Activated T-cell treated with anti-CD3 and anti-CD28 coated beads, Interleukin-2, amount 50 U/mL, for 1 hour (primary cell): Measurements from ENCODE around the gene HNF1A.
"Not testable (repeated sequence)": the region's sequence is repeated elsewhere in the genome, so short reads cannot be mapped to it uniquely, and the experiment has no call there.

Experiments used
- DNase-seq: peaks from one replicate; pipeline ENCODE4 v3.0.0-alpha.2; 2020

The HNF1A gene

DNA sequence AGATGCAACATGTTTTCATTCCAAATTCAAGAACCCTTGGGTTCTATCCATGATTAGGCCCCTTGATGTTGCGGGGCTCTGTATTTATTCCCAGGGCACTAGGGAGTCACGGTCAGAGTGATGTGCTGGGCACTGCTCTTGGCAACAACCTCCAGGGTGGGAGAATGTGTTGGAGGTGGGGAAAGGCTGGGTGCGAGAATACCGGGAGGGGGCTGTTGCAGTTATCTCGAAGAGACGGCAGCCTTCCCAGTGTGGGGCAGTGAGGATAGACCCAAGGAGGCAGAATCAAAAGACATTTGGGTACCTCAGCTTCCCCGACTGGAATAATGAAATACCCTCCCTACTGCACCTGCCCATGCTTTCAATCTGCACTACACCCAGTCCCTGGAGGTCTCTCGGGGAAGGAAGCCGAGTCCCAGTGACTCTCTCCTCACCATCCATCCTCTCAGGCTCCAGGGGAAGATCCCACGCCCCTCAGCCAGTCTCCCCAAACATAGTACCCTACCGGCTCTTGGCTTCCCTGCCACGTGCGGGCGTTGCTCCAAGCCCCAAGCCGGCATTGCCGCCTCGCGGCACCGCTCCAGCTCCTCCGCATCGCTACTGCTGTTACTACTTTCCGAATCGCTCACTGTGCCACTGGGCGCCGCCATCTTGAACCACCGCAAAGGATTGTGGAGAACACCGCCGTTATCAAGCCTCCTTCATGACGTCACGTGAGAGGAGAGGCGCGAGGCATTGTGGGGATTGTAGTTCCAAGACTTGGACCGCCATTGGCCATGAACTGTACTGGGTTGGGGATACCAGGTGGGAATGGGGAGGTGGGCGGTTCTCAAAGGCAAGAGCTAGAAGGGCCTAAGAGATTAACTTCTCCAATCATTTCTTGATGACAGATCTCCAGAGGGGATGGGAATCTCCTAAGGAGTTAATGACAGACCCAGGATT, 37.8 kb downstream of the HNF1A start, which contains the start of gene C12orf43:
TSS of gene C12orf43 (minus strand) at position 663 of the 942 bp plus-strand sequence. CDS start at position 650, 13 bp downstream.
- DNase-seq = peak; percentile 90

DNA sequence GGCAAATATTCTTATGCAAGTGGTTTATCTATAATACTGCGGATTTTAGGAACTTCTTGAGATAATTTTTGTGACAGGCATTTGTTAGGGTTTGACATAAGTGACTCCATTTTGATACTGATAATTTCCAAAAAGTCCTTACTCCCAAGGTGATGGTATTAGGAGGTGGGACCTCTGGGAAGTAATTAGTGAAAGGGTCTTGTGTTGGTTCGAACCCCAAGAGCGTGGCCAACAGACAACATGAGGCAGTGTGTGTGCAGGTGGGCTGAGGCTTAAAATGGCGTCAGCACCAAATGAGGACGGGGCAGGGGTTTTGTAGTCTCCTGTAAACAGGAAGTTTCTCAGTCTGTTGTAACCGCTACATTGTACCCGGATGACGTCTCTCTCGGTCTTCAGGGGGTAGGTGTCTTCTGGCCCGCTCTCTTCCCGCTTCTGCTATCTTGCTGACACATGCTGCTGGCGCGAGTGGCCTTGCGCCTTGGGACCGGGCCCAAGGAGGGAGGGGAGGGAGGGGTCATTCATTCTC, 39.7 kb downstream of the HNF1A start:
- no peak for DNase-seq

DNA sequence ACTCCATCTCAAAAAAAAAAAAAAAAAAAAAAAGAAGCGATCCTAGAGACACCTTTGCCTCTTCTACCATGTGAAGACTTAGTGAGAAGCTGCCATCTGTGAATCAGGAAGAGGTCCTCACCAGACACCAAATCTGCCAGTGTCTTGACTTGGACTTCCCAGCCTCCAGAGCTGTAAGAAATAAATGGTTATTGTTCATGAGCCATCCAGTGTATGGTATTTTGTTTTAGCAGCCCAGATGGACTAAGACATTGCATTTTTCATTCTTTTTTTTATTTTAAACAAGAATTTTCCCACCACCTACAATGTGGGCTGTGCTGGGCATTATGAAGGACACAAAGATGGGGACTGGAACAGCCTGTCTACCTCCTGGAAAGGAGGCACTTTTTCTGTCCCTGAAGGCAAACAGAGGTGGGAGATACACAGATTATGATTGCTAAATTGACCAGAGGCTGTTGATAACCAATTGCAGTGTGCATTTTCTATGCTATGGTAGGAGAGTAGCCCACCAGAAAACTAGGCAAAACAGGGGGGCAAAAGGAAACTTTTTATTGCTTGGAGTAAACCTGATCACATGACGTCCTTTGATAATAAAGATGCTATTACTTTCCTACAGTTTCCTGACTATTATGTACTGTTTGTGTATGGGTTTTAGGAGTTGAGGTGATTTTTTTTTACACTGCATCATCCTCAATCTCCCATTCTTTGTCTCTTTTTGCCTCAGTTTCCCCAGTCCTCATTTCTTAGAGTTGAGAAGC, 40.7 kb downstream of the HNF1A start:
- DNase-seq = no peak

DNA sequence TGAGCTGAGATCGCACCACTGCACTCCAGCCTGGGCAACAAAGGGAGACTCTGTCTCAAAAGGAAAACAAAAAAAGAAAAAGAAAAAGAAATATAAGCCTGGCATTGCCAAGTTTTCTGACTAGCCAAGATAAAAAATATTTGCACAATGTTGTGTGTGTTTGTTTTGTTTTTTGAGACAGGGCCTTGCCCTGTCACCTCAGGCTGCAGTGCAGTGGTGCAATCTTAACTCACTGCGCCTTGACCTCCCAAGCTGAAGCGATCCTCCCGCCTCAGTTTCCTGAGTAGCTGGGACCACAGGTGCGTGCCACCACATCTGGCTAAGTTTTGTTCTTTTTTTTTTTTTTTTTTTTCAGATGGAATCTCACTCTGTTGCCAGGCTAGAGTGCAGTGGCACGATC, 43.4 kb downstream of the HNF1A start:
- no peak for DNase-seq

DNA sequence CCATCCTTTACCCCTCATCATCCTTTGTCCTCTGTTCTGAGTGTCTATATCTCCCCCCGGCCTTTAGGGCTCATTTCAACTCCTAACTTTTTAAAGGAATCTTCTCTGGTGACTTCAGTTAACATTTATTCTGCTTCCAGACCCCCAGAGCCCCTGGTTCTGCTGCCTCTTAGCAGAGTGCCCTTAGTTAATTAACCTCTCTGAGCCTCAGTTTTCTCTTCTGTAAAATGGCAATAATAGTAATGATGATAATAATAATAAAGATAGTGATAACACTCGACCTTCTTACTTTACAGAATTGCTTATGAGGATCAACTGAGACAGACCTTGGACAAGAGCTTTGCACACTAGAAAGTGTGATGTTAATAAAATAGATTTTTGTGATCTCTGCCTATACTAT, 44.4 kb downstream of the HNF1A start:
- DNase-seq = no peak

DNA sequence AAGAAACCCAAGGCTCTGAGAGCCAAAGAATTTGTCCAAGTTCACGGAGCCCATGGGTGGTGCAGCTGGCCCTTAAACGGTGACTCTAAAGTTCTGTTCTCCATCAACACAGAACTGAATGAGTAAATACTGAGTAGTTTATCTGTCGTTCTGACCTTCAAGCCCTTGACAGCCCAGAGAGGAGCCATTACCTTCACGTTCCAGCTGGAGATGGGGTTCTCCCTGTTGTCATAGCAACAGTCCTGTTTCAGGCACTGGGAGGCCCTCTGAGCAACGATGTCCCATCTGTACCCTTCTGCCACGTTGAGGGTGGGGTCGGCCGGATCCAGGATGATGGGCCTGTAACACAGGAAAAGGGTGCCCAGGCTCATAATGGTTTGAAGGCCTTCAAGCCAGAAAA, 45.5 kb downstream of the HNF1A start:
- DNase-seq = no peak

DNA sequence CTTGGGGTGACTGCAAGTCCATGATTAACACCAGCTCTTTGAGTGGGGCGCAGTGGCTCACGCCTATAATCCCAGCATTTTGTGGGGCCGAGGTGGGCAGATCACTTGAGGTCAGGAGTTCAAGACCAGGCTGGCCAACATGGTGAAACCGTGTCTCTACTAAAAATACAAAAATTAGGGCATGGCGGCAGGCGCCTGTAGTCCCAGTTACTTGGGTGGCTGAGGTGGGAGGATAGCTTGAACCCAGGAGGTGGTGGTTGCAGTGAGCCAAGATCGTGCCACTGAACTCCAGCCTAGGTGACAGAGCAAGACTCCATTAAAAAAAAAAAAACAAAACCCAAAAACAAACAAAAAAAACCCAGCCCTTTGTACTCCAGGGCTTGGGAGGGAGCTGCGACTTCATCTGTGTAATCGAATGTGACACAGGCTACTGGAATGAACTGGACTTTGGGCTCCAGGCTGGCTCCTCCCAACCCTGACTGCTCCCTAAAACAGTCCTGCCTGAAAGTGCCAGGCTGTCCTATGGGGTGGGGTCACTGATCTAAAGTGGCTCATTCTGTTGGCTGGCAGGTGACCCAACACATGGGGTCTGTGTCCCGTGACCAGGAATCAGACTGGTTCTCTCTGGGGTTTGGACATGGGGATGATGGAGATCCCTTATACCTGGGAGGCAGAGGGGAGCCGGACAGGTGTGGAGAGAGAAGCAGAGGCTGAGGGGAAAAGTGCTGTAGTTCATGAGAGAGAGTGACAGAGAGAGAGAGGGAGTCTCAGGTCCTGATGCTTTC, 47.3 kb downstream of the HNF1A start:
- no peak for DNase-seq

DNA sequence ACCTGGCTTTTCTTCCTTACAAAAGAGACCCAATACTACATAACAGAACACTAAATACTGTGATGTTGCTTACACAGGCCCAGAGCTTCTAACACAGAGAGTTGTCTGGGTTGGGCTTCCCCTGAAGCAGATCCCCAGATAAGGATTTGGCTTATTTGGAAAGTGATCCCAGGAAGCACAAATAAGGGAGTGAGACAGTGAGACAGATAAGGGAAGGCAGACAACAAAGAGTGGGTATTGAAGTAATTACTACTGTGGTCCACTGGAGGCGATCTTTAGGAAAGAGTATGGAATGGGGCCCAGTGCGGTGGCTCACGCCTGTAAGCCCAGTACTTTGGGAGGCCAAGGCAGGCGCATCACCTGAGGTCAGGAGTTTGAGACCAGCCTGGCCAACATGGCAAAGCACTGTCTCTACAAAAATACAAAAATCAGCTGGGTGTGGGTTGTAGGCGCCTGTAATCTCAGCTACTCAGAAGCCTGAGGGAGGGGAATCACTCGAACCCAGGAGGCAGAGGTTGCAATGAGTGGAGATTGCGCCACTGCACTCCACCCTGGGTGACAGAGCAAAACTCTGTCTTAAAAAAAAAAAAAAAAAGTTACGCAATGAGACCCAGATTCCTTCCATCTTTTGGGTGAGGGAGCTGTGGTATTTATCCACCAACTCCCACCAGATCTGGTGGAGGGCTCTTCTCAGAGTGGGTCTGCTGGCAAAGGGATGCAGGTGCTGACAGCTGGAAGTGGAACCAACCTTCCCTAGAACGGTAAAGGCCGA, 48.1 kb downstream of the HNF1A start:
- no peak for DNase-seq

DNA sequence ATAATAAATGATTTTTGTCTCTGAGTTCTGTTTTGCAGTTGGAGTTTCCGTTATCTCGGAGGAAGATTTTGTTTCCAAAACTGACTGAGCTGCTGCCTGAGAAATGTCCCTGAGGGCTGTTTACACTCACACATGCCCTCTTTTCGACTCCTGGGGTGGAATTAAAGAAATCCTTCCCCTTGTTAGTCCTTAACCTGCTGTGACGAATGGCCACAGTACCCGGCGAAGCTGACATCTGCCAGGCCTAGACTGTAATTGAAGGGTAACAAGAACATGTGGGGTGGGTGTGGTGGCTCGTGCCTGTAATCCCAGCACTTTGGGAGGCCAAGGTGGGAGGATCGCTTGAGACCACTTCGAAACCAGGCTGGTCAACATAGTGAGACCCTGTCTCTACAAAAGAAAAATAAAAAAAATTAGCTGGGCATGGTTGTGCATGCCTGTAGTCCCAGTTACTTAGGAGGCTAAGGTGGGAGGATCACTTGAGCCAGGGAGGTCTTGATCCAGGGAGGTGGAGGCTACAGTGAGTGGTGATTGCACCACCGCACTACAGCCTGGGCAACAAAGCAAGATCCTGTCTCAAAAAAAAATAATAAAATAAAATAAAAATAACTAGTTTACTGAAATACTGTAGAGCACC, 52.4 kb downstream of the HNF1A start:
- no peak for DNase-seq

DNA sequence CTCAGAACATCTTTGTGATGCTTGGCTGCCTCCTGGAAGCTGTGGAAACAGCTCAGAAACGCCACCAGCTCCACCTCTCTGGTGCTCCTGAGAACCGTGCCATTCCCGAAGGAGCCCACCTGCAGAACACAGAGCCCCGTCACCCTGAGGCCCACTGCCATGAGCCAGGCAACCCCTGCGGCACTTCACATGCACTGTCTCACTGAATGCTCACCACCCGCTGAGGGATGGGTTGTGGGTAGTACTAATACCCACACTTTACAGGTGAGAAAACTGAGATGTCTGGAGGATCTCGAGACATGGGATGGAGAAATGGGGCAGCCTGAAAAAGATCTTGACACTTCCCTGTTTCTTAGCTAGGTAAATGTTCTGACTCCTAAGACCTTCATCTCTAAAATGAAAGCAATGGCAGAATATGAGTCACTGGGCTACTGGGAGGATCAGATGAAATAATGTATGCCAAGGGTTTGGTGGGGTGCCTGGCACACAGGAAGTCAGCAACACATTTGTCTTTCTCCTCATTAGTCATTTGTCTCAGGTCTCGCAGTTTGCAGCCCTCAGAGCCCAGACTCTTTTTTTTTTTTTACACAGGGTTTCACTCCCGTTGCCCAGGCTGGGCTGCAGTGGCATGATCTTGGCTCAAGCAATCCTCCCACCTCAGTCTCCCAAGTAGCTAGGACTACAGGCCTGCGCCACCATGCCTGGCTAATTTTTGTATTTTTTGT, 55.4 kb downstream of the HNF1A start:
- DNase-seq = peak; percentile 40

DNA sequence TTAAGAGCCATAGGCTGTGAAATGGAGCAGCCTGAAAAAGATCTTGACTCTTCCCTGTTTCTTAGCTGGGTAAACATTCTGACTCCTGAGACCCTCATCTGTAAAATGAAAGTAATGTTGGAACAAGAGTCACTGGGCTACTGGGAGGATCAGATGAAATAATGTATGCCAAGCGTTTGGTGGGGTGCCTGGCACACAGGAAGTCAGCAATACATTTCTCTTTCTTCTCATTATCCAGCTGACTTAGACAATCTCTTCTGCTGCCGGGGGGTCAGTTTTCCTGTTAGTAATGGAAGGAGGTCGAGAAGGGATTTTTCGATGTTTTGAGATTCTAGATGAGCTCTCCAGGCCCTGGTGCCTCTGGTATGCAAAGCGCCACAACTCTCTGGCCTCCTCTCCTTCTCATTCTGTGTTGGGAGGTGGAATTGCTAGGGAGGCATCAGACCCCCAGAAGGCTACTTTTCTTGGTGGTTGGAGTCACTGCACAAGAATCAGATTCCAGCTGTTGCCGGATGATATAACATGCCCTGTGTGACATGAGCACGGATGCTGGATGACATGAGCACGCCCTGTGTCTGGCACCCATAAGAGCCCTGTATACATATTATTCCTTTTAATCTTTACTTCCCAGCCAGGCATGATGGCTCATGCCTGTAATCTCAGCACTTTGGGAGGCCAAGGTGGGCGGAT, 56.4 kb downstream of the HNF1A start:
- no peak for DNase-seq

DNA sequence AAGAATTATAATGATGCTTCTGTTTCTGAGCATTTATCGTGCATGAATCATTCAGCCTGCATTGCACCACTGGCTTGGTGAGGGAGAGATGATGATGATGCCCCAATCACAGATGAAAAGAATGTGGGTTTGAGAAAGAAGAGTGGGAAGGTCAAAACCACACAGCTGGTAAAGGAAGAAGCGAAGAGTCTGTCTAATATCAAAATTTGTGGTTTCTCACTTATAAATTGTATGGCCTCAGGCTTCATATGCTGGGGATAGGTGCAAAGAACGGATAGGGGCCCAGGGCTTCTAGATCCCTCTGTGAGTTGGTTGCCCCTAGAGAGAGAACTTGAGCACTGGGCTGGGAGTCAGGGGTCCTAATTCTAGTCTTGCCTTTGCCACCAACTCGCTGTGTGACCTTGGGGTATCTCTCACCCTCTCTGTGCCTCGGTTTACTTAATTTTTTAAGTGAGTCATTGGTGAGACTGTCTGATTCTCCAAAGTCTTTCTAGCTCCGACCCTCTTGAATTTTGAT, 58.5 kb downstream of the HNF1A start:
- DNase-seq = no peak

DNA sequence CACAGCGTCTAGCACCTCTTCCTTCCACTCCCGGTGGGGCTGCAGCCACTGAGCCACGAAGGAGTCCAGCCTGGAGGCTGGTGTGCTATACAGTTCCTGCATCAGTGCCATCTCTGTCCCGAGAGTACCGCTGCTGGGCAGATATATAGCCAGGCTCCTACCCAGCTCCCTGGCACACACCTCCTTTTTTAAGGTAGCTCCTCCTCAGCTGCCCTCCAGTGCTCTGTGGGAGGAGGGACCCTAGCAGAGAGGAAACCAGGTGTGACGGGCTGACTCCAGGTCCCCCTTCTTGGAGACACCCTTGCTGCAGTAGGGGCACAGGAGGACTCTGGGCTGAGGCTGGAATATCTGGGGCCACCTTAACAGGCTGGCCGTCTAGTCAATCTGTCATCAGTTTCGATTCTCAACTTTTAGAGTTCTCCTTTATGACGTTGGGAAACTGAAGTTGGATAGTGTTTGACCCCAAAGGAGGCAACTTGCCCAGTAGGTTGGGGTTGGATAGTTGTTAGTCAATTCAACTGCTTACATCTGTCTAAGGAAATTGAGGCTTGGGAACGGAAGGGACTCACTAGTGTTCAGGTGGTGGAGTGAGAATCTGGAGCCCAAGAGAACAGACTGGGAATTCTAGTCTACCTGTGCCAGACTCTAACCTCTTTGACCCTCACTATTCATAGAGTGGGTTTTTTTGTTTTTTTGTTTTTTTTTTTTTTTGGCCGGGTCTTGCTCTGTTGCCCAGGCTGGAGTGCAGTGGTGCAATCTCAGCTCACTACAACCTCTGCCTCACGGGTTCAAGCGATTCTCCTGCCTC, 60.7 kb downstream of the HNF1A start, which contains the start of gene OASL:
TSS of gene OASL (minus strand) at position 386 of the 808 bp plus-strand sequence. CDS start at position 111, 275 bp downstream.
- peak; percentile 72 for DNase-seq

DNA sequence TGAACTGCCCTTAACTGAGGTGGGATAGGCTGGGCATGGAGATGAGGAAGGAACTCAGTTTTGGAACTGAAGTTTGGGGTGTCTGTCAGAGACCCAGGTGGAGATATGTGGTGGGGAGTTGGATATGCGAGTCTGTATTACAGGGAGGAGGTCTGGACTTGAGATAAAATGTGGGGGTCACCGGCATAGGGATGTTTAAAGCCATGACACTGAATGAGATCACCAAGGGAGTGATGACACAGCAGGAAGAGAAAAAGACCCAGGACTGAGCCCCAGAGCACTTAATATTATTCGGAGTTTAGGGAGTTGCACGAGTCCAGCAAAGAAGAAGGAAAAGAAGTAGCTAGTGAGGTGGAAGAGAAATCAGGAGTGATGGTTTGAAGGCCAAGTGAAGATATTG, 64.7 kb downstream of the HNF1A start:
- DNase-seq = no peak

DNA sequence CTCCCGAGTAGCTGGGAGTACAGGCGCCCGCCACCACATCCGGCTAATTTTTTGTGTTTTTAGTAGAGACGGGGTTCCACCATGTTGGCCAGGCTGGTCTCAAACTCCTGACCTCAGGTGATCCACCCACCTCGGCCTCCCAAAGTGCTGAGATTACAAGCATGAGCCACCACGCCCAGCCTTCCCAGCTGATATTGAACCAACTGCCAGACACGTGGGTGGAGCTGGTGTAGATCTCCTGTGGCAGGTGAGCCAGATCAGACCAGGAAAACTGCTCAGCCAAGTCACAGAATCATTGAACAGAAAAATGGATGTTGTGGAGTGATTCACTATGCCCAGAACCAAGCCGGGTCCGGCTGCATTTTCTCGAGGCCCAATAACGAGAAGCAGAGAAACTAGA, 69.1 kb downstream of the HNF1A start:
- DNase-seq = not testable (repeated sequence)

DNA sequence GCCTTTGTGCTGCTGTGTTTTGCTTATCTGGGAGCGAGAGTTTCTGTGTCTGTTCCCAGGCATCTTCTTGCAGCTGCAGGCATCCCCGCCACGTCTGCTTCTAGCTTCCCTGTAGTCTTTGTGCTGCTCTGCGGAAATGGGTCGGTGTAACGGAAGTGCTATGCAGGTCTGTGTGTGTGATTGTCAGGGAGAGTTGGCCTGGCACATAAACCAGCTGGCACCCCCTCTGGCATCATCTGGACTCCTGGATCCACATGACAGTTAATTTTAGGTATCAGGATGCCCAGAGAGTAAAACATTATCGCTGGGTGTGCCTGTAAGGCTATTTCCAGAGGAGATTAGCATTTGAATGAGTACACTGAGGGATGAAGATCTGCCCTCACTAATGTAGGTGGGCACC, 70.1 kb downstream of the HNF1A start:
- DNase-seq = no peak

DNA sequence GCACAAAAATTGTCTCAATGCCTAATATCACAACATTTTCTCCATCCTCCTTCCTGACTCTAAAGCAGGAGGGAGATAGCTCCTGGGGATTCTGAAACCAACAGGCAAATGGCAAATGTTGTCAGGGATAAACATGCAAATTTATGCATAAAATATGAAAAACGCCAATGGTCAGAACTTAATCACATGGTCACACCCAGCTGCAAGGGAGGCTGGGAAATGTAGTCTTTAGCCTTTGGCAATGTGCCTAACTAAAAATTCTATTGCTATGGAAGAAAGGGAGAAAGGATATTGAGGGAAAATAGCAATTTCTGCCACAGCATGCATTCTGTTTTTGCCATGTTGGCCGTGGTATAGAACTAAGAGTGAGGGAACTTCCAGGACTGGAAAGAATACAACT, 72.4 kb downstream of the HNF1A start:
- DNase-seq = no peak
